T-helper 1 cell (primary cell): Measurements from ENCODE around the gene PCDHGB6.
A peak's percentile ranks its signal among the peaks of the same experiment; 100 is the strongest.
"Not testable (repeated sequence)": the region's sequence is repeated elsewhere in the genome, so short reads cannot be mapped to it uniquely, and the experiment has no call there.

Experiments
- DNase-seq, 5 donors: peaks; one replicate each; pipeline ENCODE4 v3.0.0-alpha.2; 2012 to 2020

The PCDHGB6 gene

DNA sequence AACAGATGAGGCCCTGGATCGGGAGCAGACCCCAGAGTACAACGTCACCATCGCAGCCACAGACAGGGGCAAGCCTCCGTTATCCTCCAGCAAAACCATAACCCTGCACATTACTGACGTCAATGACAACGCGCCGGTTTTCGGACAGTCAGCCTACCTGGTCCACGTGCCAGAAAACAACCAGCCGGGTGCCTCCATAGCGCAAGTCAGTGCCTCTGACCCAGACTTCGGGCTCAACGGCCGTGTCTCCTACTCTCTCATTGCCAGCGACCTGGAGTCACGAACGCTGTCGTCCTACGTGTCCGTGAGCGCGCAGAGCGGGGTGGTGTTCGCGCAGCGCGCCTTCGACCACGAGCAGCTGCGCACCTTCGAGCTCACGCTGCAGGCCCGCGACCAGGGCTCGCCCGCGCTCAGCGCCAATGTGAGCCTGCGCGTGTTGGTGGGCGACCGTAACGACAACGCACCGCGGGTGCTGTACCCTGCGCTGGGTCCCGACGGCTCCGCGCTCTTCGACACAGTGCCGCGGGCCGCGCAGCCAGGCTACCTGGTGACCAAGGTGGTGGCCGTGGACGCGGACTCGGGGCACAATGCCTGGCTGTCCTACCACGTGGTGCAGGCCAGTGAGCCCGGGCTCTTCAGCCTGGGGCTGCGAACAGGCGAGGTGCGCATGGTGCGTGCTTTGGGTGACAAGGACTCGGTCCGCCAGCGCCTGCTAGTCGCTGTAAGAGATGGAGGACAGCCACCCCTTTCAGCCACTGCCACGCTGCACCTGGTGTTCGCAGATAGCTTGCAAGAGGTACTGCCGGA, 11.5 kb downstream of the PCDHGB6 start:
- no peak for DNase-seq

DNA sequence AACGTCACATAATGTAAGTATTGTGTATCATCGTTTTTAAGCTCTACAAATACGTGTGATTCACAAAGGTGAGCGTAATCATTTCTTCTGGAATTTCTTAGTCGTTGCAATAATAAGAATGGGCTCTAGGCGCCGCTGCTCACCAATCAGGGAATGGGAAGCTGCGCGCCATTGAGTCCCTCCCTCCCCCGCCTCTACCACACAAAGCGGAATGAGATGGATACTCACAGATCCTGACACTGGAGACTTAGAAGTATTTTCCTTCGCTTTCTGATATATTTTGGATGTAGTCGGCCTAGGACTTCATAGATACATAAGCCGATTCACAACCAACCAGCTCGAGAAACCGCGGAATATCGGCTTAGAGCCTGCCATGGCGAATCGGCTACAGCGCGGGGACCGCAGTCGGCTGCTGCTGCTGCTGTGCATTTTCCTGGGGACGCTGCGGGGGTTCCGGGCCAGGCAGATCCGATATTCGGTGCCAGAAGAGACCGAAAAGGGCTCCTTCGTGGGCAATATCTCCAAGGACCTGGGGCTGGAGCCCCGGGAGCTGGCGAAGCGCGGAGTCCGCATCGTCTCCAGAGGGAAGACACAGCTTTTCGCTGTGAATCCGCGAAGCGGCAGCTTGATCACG, 13.2 kb downstream of the PCDHGB6 start, which contains the start of gene PCDHGA11:
TSS of gene PCDHGA11 (plus strand) at position 197 of the 634 bp plus-strand sequence. CDS start at position 374, 177 bp downstream.
- peak in 2 of 5 donors; percentile 27 to 35 for DNase-seq

DNA sequence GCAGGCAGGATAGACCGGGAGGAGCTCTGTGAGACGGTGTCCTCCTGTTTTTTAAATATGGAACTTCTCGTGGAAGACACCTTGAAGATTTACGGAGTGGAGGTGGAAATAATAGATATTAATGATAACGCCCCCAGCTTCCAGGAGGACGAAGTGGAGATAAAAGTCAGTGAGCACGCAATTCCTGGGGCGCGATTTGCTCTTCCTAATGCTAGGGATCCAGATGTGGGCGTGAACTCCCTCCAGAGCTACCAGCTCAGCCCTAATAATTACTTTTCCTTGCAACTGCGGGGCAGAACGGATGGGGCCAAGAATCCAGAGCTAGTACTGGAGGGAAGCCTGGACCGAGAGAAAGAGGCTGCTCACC, 13.7 kb downstream of the PCDHGB6 start:
- DNase-seq = no peak

DNA sequence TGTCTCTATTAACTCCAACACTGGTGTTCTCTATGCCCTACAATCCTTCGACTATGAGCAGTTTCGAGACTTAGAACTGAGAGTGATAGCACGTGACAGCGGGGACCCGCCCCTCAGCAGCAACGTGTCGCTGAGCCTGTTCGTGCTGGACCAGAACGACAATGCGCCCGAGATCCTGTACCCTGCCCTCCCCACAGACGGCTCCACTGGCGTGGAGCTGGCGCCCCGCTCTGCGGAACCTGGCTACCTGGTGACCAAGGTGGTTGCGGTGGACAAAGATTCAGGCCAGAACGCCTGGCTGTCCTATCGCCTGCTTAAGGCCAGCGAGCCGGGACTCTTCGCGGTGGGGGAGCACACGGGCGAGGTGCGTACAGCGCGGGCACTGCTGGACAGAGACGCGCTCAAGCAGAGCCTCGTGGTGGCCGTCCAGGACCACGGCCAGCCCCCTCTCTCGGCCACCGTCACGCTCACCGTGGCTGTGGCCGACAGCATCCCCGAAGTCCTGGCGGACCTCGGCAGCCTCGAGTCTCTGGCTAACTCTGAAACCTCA, 15.0 kb downstream of the PCDHGB6 start:
- no peak for DNase-seq

DNA sequence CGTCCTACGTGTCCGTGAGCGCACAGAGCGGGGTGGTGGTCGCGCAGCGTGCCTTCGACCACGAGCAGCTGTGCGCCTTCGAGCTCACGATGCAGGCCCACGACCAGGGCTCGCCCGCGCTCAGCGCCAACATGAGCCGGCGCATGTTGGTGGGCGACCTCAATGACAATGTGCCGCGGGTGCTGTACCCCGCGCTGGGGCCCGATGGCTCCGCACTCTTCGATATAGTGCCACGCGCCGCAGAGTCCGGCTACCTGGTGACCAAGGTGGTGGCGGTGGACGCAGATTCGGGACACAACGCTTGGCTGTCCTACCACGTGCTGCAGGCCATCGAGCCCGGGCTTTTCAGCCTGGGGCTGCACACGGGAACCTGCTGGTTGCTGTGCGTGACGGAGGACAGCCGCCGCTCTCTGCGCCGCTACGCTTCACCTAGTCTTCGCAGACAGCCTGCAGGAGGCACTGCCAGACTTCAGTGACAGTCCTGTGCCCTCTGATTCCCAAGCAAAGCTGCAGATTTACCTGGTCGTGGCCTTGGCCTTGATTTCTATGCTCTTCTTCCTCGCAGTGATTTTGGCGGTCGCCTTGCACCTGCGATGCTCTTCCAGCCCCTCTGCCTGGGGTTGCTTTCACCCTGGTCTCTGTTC, 20.1 kb downstream of the PCDHGB6 start:
- no peak for DNase-seq

DNA sequence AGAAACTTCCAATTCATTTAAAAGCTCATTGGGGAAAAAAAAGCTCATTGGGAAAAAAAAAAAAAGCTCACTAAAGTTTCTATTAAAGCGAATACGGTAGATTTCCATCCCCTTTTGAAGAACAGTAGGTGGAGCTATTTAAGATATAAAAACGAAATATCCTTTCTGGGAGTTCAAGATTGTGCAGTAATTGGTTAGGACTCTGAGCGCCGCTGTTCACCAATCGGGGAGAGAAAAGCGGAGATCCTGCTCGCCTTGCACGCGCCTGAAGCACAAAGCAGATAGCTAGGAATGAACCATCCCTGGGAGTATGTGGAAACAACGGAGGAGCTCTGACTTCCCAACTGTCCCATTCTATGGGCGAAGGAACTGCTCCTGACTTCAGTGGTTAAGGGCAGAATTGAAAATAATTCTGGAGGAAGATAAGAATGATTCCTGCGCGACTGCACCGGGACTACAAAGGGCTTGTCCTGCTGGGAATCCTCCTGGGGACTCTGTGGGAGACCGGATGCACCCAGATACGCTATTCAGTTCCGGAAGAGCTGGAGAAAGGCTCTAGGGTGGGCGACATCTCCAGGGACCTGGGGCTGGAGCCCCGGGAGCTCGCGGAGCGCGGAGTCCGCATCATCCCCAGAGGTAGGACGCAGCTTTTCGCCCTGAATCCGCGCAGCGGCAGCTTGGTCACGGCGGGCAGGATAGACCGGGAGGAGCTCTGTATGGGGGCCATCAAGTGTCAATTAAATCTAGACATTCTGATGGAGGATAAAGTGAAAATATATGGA, 22.7 kb downstream of the PCDHGB6 start, which contains the start of gene PCDHGA12:
TSS of gene PCDHGA12 (plus strand) at position 176 of the 782 bp plus-strand sequence. CDS start at position 429, 253 bp downstream.
- peak in 1 of 5 donors; percentile 43 for DNase-seq

DNA sequence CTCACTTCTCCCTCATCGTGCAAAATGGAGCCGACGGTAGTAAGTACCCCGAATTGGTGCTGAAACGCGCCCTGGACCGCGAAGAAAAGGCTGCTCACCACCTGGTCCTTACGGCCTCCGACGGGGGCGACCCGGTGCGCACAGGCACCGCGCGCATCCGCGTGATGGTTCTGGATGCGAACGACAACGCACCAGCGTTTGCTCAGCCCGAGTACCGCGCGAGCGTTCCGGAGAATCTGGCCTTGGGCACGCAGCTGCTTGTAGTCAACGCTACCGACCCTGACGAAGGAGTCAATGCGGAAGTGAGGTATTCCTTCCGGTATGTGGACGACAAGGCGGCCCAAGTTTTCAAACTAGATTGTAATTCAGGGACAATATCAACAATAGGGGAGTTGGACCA, 23.5 kb downstream of the PCDHGB6 start:
- DNase-seq = no peak

DNA sequence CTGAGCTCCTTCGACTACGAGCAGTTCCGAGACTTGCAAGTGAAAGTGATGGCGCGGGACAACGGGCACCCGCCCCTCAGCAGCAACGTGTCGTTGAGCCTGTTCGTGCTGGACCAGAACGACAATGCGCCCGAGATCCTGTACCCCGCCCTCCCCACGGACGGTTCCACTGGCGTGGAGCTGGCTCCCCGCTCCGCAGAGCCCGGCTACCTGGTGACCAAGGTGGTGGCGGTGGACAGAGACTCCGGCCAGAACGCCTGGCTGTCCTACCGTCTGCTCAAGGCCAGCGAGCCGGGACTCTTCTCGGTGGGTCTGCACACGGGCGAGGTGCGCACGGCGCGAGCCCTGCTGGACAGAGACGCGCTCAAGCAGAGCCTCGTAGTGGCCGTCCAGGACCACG, 24.5 kb downstream of the PCDHGB6 start:
- DNase-seq = not testable (repeated sequence)

DNA sequence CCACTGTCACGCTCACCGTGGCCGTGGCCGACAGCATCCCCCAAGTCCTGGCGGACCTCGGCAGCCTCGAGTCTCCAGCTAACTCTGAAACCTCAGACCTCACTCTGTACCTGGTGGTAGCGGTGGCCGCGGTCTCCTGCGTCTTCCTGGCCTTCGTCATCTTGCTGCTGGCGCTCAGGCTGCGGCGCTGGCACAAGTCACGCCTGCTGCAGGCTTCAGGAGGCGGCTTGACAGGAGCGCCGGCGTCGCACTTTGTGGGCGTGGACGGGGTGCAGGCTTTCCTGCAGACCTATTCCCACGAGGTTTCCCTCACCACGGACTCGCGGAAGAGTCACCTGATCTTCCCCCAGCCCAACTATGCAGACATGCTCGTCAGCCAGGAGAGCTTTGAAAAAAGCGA, 24.9 kb downstream of the PCDHGB6 start:
- not testable (repeated sequence) for DNase-seq

DNA sequence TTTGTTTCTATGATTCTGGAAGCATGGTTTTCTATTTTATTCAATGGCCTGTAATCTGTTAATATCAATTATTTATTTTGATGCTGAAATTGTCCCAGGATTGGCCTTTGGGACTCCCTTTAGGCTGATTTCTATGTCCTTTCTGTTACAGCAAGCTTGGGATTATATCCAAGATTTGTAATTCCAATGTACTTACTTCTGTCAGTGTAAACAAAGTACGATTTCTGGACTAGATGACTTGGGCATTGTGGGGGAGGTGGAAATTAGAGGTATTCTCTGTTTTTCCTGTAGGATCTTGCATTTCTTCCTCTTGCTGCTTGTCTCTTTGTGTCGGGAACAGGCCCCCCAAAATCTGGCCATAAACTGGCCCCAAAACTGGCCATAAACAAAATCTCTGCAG, 26.2 kb downstream of the PCDHGB6 start:
- no peak for DNase-seq

DNA sequence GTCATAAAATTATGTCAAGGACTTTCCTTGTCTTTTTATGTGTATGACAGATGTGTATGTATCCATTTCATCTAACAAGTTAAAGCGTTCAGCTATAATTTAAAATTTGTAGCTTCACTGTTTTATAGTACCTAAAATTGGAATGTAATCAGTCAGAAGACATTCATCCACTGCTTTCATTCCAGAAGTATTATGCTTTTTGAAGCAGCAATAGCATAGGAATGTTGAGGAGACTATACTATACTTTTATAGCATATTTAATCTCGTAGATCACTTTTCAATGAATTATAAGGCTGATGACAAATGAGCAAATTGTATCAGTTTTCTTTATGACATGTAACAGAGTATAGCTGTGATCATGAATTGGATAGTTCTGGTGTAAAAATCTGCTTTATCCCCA, 29.4 kb downstream of the PCDHGB6 start:
- DNase-seq = no peak

DNA sequence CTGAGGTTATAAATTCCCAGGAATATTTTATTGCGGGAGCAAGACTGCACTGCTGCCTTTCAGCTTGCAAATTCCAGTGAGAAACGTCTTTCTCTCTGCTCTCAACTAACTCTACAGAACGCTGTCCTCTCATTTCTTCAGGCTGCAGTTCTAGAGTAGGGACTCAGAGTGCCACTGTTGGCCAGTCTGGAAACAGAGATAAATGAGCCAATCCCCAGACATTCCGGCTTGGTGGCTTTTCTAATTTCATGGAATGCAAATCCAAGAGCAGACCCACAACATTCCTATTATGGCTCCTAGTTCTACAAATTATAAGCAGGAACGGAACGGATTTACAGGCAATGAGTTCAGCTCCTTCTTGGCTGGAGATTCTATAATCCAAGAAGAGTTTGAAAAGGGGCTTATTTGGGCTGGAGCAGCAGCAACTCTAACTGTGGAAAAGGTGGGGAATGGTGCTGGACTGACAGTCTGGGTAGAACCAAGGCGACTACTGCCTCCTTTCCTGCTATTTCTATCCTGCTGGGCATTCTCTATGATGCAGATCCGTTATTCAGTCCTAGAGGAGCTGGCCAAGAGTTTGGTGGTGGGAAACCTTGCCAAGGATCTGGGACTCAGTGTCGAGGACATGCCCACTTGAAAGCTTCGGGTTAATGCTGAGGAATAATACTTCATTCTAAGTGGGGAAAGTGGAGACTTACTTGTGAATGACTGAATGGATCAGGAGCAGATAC, 31.8 kb downstream of the PCDHGB6 start:
- no peak for DNase-seq

DNA sequence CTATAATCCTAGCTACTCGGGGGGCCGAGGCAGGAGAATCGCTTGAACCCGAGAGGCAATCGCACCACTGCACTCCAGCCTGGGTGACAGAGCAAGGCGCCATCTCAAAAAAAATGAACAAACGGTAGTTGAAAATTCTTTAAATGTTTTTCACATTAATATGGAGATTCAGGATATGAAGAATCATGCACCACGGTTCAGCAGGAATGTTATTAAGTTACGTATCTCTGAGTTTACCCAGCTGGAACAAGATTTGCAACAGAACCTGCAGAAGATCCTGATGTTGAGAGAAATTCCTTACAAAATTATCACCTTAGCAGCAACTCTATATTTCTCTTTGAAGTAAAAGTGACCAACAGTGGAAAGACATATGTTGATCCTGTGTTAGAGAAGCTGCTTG, 32.5 kb downstream of the PCDHGB6 start:
- DNase-seq = no peak

DNA sequence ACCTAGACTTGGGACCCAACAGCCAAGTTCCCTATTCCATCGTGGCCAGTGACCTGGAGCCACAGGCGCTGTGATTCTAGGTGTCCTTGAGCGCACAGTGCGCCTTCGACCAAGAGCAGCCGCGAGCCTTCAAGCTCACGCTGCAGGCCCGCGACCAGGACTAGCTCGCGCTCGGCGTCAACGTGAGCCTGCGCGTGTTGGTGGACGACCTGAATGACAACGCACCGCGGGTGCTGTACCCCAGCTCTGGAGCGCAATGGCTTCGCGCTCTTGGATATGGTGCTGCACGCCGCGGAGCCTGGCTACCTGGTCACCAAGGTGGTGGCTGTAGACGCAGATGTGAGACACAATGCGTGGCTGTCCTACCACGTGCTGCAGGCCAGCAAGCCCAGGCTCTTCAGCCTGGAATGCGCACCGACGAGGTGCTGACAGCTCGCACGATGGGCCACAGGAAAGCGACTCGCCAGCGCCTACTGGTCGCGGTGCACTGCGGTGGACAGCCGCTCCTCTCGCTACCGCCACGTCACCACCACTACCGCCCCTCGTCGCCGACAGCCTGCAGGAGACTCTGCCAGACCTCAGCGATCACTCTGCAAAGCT, 33.9 kb downstream of the PCDHGB6 start:
- DNase-seq = no peak
